HG03108 (cell line): ENCODE measurements around the gene ACSL1.

Source experiments
- ATAC-seq: cut with Tn5 transposase; IDR thresholded peaks from one replicate; pipeline ENCODE4 v1.9.1; 2021; ENCODE audit warnings: moderate library complexity; ENCODE audit not compliant: unreplicated experiment

Gene ACSL1

GRCh38 chr4:184825896-184826690 lies at the start of gene ACSL1:
Gene ACSL1, minus strand, starts transcription at chr4:184825968. Its CDS starts 22,454 bp downstream, at chr4:184803514.
- ATAC-seq = peak; percentile 60

- no peak for ATAC-seq
These were observed 47.3 kb upstream of the ACSL1 start for GRCh38 chr4:184873054-184873453.

- no peak for ATAC-seq
These were observed 45.0 kb upstream of the ACSL1 start for GRCh38 chr4:184870718-184871117.

GRCh38 chr4:184868623-184869022 lies 42.9 kb upstream of the ACSL1 start:
- no peak for ATAC-seq

- ATAC-seq = no peak
These were observed 38.1 kb upstream of the ACSL1 start for GRCh38 chr4:184863916-184864315.

GRCh38 chr4:184861047-184861446 lies 35.3 kb upstream of the ACSL1 start:
- no peak for ATAC-seq

- peak; percentile 71 for ATAC-seq
These were observed 34.4 kb upstream of the ACSL1 start for GRCh38 chr4:184860018-184860779.

- ATAC-seq = no peak
These were observed 31.8 kb upstream of the ACSL1 start for GRCh38 chr4:184857441-184858121.

- peak; percentile 39 for ATAC-seq
These were observed 30.5 kb upstream of the ACSL1 start for GRCh38 chr4:184856277-184856609.

GRCh38 chr4:184854673-184855072 lies 28.9 kb upstream of the ACSL1 start:
- ATAC-seq = no peak

GRCh38 chr4:184853436-184853835 lies 27.7 kb upstream of the ACSL1 start:
- ATAC-seq = no peak

GRCh38 chr4:184851886-184852285 lies 26.1 kb upstream of the ACSL1 start:
- ATAC-seq = no peak

- ATAC-seq = peak; percentile 67
These were observed 25.4 kb upstream of the ACSL1 start for GRCh38 chr4:184851200-184851541.

- peak; percentile 34 for ATAC-seq
These were observed 24.8 kb upstream of the ACSL1 start for GRCh38 chr4:184850431-184851199.

- ATAC-seq = no peak
These were observed 24.2 kb upstream of the ACSL1 start for GRCh38 chr4:184850018-184850417.

GRCh38 chr4:184849185-184849584 lies 23.4 kb upstream of the ACSL1 start:
- no peak for ATAC-seq

- no peak for ATAC-seq
These were observed 22.7 kb upstream of the ACSL1 start for GRCh38 chr4:184848510-184848909.

- ATAC-seq = no peak
These were observed 20.8 kb upstream of the ACSL1 start for GRCh38 chr4:184846531-184846930.

- no peak for ATAC-seq
These were observed 19.7 kb upstream of the ACSL1 start for GRCh38 chr4:184845367-184846021.

GRCh38 chr4:184844742-184845141 lies 19.0 kb upstream of the ACSL1 start:
- no peak for ATAC-seq
